Ammon's horn (tissue), 1 donor: ENCODE results near the gene PPP1R2.
"Not testable (repeated sequence)": the region's sequence is repeated elsewhere in the genome, so short reads cannot be mapped to it uniquely, and the experiment has no call there.

ENCODE experiments used
- DNase-seq: peaks from one replicate; pipeline ENCODE4 v3.0.0-alpha.2; 2016; ENCODE audit warnings: low spot score

Gene PPP1R2

GRCh38 chr3:195542698-195543499, at the start of gene PPP1R2:
TSS of gene PPP1R2 (minus strand) at chr3:195543325. CDS start at chr3:195543025, 300 bp downstream.
- peak; percentile 95 for DNase-seq

- DNase-seq, result no peak
Observed at GRCh38 chr3:195591852-195592251, 48.7 kb upstream of the PPP1R2 start.

- DNase-seq, result no peak
Observed at GRCh38 chr3:195591220-195591619, 48.1 kb upstream of the PPP1R2 start.

DNA sequence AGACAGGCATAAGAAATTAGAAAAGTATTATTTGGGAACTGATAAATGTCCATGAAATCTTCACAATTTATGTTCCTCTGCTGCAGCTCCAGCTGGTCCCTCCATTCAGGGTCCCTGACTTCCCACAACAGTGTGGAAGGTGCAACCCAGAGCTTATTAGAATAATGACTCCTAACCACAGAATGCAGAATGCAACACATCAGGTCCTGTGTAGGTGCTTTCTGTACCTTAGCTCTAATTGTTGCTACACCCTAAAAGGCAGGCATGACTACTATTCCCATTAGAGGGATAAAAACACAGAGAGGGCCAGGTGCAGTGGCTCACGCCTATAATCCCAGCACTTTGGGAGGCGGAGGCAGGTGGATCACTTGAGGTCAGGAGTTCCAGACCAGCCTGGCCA, 47.3 kb upstream of the PPP1R2 start:
- not testable (repeated sequence) for DNase-seq

DNA sequence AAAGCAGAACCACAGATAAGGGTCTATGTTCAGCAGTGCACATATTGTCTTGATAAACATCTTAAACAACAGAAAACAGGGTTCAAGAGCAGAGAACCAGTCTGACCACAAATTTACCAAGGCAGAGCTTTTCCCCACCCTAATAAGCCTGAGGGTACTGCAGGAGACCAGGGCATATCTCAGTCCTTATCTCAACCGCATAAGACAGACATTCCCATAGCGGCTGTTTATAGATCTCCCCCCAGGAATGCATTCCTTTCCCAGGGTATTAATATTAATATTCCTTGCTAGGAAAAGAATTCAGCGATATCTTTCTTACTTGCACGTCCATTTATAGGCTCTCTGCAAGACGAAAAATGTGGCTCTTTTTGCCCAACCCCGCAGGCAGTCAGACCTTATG, 46.7 kb upstream of the PPP1R2 start:
- DNase-seq, result not testable (repeated sequence)

- no peak for DNase-seq
Observed at GRCh38 chr3:195587824-195588223, 44.7 kb upstream of the PPP1R2 start.

GRCh38 chr3:195587406-195587805, 44.3 kb upstream of the PPP1R2 start:
- DNase-seq, result no peak

GRCh38 chr3:195584543-195584870, 41.4 kb upstream of the PPP1R2 start:
- DNase-seq, result no peak

DNA sequence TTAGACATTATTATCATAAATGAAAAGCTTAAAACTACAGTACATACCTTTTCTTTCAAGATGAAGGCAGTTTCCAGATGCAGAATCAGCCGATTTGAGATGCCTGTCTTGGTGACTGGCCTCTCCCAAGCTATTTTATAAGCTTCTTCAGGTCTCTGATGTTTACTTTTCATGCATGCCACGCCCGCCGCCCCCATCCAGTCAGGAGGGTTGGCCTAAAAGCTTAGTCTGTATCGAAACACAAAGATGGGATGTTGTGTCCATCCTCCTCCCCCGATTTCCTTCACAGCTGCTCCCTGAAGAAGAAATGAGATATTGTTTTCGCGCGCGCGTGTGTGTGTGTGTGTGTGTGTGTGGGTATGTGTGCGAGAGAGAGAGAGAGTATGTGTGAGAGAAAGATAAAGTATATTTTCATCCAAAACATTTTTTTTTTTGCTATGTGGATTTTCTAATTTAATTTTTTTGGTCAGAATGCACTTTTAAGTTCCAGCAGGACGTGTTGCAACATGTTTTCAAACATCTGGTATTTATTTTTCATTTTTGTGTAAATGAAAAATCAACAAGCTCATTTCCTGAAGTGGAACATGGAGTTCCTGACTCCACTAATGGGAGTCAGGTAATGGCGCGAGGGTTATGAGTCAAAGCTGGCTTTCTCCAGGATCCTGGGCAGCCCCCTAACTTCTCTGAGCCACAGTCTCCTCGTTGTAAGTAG, 40.9 kb upstream of the PPP1R2 start, which contains the start of gene APOD:
APOD (minus strand) TSS at position 110 of the 712 bp plus-strand sequence. CDS start 4,479 bp downstream, outside the sequence.
- peak; percentile 93 for DNase-seq

DNA sequence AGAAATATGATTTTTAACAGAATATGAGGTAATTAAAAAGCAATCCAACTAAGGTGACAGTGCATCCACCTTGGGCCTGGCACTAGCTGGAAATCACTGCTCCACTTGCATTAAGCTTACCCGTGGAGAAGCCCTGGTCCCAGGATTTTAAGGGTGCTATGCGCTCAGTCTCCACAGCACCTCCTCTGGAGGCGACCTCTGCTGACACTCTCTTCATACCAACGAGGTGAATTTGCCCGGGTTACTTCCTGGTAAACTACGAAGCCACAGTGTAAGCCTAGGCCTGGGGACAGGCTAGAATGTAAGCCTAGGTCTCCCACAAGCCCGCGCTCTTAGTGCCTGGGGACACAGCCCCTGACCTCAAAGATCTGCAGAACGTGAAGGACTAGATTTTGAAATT, 39.8 kb upstream of the PPP1R2 start:
- peak; percentile 48 for DNase-seq

GRCh38 chr3:195580744-195581443, 37.8 kb upstream of the PPP1R2 start:
- peak; percentile 78 for DNase-seq

DNA sequence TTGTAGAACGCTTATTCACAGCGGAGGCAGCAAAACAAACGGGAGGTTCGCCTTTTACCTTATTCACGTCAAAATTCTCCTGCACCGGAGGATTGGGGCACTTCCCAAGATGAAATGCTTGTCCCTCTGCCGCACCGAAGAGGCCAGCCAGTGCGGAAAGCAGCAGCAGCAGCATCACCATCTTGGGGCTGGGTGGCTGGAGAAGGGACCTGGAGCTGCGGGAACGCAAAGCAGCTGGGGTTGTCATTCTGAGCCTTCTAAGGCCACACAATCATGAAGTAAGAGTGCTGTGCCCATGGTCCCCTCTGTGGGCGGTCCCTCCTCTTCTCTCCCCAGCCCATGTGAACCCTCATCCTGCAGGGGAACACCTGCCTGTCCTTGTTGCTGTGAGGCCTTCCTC, 36.2 kb upstream of the PPP1R2 start:
- no peak for DNase-seq

GRCh38 chr3:195578565-195578964, 35.4 kb upstream of the PPP1R2 start:
- no peak for DNase-seq

DNA sequence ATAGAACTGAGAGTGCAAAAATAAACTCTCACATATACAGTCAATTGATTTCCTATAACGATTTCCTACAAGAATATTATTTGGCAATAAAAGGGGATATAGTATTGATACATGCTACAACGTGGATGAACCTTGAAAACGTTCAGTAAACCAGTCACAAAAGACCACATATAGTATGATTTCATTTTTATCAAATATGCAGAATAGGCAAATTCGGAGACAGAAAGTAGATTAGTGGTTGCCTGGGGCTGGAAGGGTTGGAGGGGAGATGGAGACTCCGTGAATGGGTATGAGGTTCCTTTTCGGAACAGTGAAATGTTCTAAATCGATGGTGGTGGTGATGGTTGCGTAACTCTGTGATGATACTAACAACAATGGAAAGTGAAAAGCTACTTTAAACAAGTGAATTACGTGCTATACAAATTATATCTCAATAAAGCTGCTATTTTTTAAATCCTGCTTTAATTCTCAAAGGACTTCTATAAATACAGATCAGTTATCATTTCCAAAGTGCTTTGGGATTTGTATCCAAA, 34.6 kb upstream of the PPP1R2 start:
- no peak for DNase-seq

- DNase-seq, result no peak
Observed at GRCh38 chr3:195574497-195575304, 31.6 kb upstream of the PPP1R2 start.

DNA sequence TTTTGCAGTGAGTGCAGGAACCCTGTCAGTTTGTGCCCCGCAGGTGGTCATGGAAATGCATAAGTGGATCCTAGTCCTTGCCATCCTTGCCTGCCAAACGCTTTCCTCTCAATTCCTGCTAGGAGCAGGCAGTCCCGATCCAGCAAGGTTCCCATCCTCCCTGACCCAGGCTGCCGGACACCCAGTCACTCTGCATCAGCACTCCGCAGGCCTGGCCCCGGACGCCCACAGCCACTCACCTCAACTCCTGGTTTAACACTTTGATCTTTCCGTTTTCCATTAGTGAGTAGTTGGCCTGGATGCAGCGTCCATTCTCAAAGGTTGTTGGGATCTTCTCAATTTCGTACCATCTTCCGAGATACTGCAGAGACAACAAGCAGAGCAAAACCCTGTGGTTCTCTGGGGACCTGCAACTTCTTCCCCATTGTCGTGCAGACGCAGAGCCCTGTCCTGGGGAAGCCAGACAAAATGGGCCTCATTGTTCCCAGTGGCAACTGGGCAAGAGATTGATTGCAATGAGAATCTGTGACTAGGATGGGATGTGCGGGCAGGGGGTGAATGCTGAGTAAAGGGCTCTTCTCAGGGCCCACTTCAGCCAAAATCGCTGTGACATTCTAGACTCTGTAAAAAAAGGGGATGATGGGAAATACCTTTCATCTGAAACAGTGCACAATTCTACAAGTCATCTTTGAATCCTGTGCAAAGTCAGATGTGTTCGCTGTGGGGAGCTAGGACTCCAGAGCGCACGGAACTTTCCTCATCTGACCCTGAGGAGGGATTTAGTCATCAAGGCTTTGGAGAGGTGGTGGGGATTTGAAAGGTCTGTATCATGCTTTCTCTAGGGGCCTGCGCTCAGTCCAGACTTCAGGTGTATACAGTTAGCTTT, 30.7 kb upstream of the PPP1R2 start:
- no peak for DNase-seq

DNA sequence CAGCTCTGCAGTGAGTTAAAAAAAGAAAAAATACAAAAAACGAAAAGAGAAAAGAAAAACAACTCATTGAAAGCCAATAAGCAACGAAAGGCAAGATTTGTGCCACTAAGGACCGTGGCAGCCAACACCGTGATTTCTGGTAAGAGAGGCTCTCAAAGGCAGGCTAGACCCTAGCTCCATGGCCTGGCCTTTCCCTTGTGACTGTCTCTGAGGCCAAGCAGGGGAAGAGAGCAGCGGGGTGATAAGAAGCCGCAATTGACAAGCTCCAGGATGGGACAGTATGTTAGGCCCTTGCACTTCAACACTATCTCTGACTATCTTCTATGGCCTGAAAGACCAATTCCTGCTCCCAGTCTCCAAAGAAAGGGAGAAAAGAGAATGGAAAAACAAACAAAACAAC, 28.2 kb upstream of the PPP1R2 start:
- DNase-seq, result no peak

- DNase-seq, result no peak
Observed at GRCh38 chr3:195570912-195571311, 27.8 kb upstream of the PPP1R2 start.

- no peak for DNase-seq
Observed at GRCh38 chr3:195570344-195570743, 27.2 kb upstream of the PPP1R2 start.

DNA sequence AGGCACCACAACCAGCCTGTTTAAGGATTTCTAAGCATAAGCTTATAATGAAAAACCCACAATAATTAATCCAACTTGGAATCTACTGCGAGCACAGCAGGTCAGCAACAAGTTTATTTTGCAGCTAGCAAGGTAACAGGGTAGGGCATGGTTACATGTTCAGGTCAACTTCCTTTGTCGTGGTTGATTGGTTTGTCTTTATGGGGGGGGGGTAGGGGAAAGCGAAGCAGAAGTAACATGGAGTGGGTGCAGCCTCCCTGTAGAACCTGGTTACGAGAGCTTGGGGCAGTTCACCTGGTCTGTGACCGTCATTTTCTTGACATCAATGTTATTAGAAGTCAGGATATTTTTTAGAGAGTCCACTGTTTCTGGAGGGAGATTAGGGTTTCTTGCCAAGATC, 25.5 kb upstream of the PPP1R2 start:
- no peak for DNase-seq

GRCh38 chr3:195566797-195567196, 23.7 kb upstream of the PPP1R2 start:
- DNase-seq, result no peak
